NCI-H526 treated with DMSO at 0.1 percent for 48 hours (cell line): Measurements from ENCODE around the gene FOXO1.

Experiments used
- DNase-seq: peaks from one replicate; lab custom pipeline; 2025; lab: John Stamatoyannopoulos, UW

FOXO1 gene

DNA sequence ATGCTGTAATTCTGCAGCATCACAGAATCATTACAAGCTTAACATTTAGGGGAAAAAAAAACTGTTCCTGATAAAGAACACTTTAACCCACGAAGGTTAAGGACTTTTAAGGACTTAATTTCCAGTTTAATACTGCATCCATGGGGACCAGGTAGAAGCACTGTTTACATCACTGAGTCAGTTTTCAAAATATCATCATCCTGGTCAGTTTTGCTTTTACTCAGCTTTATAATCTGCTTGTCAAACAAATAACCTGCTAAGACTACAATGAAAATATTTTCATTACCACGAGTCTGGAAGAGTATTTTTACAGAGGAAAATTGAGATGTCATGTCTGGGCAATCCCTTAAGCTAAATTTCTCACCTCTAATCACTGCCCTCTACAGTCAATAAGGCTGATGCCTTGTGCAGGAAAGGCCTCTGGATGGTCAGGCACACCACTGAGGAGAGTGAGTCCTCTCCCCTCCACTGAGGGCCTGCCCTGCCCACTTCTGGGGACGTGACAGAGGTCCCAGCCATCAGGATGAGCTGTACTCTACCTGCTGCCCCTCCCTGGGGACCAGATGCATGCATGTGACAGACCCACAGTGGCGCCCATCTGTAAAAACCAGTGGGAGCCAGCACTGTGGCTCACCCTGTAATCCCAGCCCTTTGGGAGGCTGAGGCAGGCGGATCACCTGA lies 31.0 kb downstream of the FOXO1 start:
- no peak for DNase-seq

DNA sequence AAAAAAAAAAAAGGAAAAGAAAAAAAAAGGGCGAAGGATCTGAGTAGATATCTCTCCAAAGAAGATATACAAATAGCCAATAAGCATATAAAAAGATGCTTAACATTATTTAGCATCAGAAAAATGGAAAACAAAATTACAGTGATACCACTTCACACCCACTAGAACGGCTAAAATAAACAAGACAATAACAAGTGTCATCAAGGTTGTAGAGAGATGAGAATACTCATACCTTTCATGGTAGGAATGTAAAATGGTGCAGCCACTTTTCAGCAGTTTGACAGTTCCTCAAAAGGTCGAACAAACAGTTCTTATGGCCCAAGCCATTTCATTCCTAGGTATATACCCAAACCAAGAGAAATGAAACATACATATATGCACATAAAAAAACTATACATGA lies 33.5 kb downstream of the FOXO1 start:
- DNase-seq = no peak

DNA sequence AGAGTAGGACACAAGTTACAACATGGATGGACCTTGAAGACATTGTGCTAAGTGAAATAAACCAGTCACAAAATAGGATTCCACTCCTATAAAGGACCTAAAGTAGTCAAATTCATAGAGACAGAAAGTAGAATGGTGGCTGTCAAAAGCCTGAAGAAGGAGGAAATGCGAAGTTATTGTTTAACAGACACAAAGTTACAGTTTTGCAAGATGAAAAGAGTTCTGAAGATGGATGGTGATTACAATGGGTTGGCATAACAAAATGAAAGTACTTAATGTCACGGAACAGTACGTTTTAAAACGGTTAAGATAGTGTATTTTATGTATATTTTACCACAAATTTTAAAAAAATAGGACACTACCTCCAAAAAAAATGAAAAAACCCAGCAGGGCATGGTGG lies 34.8 kb downstream of the FOXO1 start:
- DNase-seq = no peak

DNA sequence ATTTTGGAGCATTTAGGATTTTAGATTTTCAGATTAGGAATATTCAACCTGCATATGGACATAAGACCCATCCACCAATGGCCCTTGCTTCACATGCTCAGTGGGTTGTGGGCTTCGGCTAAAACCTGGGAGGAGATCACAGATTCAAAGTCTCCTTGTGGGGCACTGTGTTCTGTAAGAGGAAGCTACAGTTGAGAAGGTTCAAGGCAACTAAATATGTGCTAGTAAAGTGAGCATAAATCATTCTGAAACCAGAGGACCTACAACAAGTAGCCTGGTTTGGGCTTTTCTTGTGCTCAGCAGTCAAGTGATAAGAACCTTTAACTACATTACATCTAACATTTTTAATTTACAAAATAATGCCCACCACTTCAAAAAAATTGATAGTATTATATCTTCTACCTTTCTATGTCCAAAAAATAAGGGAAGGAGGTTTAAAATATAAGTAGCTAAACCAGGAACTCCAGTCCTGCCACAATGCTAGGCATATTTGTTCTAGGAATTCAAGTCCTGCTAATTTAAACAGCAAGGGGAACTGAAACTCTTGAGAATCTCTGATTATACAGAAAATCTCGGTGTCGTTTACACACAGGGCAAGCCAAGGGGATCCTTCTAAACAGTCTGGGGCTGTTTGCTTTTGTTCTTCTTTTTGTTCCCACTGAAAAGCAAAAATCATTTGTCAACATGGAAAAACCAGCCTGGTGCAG lies 36.6 kb downstream of the FOXO1 start:
- DNase-seq = no peak

DNA sequence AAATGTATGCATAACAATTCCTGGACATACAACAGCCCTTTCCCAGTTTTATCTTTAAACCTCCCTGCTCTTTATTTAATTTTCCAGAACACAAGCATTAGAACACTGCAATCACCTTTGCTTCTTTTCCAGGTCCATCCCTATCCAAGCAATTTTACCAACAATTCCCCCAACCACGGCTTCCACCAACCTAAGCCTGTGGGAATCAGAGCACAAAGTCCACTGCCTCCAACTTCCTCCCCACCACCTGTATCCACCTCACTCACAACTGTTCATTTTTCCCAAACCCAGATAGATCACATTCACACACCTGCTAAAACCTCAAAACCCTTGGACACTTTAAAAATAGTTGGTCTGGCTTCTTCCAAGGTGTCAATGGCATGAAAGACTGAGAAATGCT lies 39.5 kb downstream of the FOXO1 start:
- no peak for DNase-seq

DNA sequence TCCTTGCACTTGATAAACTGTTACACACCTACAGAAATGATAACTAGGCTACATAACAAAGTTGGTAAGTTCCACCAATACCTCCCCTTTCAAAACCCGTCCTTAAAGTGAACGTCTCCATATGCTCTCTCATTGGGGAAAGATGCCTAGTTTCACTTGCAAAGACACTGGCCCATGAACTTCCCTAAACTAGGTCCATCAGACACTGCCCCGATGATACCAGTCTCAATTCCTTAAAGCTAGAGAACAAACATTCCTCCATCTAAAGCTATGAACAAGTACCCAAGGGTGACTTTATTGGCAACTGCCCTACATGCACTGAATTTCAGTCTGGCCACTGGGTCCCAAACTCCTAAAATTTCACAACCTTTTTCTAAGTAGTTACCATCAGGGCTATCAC lies 39.9 kb downstream of the FOXO1 start:
- DNase-seq = no peak

DNA sequence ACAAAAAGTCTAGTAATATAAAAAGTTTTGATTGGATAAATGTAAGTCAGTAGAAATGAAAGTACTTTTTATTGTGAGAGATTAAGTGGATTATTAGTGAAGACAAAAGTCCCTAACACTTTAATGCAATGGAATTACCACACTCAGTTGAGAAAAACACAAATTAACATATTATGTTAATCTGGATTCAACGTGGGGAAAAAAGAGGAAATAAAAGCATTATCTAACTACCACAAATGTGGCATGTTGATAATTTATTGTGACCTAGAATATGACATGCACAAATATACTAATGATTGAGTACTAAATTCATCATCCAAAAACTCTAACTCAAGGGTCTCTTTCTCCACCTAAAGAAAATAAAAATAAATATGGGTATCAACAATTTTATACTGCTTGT lies 41.5 kb downstream of the FOXO1 start:
- DNase-seq = no peak

DNA sequence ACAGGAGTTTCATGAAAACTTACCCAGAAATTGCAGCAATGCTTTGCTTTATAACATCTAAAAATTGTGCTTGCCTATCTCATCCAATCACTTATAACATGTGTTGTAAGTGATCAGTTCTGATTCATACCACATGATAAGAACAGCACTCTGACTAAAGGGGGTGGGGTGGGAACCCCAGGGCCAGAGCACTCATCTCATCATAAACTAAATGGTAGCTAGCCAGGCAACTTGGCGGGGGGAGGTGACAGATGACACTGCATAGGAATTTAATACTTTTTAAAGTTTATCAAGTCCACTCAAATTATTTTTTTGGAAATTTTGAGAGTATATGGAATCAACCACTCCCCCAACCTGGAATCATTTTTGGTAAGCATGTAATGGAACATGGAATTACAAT lies 42.1 kb downstream of the FOXO1 start:
- no peak for DNase-seq

DNA sequence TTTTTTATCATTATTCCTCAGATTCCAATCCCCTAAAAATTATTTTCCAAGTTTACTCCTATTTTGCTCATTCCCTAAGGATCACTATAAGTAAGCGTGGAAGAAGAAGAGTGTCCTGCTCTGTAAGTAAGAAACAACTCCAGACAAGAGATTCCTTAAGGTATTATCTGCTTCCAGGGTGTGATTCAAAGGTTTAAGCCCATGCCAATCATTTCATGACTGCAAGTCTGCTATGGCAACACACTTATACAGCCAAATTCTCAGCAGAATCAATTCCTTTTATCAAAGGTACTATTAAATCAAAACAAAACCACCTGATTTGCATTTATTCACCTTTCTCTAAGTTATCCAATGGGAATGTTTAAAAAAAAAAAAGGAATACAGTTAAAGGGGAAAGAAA lies 43.7 kb downstream of the FOXO1 start:
- DNase-seq = no peak

DNA sequence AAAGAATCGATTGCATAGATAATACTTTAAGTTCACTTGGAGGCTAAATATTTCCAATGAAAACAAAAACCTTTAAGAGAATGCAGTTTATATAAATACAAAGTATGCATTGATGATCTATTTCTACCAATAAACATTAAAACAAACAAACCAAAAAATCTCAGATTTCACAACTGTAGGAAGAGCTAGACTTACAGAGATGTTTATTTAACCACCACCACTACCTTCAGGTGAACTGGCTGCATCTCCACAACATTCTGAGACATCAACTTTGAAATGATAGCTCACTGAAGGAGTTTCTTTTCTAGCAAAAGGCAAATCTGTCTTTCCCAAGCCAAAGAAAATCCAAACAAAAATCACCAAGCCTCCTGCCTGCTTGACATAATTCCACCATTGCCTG lies 44.2 kb downstream of the FOXO1 start:
- no peak for DNase-seq

DNA sequence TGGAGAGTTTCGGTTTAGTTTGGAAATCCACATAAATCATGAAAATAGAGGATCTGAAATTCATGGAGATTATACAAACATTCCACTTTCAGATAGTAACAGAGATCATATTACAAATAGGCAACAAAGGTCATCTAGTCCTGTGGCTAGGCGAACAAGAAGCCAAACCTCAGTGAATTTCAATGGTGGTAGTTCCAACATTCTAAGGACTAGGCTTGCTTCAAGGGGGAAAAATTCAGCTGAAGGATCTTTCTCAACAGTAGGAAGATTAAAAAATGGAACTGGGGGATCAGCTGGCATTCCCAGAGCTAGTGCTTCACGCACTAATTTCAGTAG lies 47.0 kb downstream of the FOXO1 start:
- DNase-seq = no peak

DNA sequence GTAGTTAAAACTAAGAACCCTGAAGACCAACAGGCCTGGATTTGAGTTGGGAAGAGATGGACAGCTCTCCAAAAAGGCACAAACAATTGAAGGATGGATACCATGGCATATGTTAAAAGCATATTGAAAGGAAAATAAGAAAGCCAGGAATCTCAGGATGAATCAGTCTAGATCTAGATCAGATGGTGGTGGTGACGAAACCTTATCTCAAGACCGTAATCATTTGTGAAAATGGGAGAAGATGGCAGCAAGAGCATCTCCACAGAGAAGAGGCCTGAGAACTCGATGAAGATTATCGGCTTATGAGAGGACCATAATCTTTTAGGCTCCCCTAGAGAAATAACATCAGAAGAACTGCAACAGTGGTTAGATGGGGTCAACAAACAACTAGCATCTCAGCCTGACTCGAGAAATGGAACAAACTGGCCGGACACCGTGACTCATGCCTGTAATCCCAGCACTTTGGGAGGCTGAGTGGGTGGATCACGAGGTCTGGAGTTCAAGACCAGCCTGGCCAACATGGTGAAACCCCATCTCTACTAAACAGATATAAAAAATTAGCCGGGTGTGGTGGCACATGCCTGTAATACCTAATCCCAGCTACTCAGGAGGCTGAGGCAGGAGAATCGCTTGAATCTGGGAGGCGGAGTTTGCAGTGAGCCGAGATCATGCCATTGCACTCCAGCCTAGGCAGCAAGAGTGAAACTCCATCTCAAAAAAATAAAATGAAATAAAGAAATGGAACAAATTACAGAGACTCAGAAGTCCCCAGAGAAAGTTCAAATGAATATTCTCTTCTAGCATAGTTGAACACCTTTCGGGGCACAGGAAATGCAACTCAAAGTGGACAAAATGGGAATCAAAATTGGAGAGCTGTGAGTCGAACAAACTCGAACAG lies 47.6 kb downstream of the FOXO1 start:
- no peak for DNase-seq

DNA sequence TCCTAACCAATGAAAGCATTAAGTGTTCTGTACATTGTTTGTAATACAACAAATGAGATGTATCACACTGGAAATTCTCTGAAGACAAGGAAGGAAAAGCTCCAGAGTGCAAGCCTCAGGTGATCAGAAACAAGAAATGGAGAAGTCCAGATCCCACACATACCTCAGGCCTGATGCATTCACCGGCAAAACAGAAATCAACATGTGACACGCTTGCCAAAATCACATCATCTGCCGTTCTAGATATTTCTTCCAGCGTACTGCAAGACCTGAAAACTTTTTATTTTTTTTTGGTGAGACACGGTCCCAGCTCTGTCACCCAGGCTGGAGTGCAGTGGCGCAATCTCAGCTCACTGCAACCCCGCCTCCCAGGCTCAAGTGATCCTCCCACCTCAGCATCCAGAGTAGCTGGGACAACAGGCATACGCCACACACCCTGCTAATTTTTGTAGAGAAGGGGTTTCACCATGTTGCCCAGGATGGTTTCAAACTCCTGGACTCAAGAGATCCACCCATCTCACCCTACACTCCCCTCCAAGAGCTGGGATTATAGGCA lies 48.6 kb downstream of the FOXO1 start:
- DNase-seq = no peak

DNA sequence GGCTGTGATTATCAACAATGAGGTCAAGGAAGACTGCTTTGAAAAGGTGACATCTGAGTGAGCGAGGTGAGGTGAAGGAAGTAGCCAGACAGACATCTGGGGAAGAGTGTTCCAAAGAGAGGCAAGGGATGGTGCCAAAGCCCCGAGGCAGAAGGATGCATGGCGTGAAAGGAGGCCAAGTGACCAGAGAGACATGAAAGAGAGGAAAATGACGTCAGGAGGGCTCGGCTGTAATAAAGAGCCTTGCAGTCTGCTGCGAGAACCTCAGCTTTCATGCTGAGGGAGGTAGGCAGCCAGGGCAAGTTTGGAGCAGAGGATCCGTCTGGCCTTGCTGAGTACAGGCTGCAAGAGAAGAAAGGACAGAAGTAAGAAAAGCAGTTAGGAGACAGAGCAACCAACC lies 50.8 kb downstream of the FOXO1 start:
- no peak for DNase-seq

DNA sequence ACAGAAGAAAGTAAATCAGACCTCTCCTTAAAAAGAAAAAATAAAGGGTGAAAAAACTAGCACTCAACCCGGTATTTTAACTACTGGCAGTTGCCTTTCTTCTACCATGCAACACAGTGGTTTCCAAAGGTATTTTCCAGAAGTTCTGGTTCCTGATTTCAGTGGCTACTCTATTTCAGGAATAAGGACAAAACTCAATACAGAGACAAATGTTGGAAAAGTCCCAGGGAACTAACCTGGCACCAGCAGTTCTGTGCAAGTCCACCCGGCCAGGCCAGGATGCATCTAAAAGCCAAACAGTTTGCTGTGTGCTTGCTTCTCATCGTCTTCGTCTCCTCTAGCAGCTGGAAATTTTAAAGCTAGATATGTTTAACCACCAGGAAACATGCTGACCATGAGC lies 52.5 kb downstream of the FOXO1 start:
- DNase-seq = no peak

DNA sequence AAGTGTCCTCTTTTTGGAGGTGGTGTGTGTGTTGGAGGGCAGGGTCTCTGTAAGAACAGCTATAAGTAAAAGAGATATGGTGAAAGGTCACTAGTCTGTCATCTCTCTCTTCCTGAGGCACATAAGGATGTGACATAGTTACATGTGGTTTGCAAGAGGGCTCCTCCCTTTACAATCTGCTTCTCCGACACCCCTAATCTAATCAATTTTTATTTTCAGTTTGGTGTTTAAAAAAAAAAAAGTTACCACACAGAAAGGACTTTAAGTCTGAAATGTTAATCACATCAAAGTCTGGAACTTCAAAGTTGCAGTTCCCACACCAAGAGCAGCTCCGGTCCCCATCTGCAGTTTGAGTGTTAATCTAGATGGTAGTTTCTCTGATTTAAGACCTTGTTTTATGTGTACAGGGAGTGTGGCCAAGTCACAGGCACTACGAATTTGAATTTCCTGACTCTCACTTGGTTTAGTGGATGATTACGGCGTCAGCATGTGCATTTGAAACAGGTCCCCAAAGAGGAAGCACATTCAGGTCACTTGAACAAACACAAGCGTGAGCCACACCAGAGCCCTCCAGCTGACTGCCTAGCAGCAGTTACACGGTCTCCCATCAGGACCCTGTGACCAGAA lies 53.1 kb downstream of the FOXO1 start:
- DNase-seq = no peak

DNA sequence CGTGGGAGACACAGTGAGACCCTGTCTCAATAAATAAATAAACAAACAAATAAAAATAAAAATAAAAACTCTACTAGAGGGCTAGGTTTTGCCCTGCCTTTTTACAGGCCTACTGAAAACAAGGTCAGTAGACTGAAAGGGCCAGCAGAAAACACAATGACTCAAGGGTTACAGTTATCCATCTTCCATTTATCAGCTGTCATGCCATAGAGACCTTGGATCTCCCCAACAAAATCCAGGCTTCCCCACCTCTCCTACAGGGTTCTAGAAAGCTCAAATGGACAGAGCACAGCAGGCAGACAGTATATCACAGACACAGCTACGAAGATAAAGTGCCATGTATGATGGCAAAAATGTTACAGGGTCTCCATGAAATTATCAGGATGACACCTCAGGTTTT lies 54.4 kb downstream of the FOXO1 start:
- no peak for DNase-seq

DNA sequence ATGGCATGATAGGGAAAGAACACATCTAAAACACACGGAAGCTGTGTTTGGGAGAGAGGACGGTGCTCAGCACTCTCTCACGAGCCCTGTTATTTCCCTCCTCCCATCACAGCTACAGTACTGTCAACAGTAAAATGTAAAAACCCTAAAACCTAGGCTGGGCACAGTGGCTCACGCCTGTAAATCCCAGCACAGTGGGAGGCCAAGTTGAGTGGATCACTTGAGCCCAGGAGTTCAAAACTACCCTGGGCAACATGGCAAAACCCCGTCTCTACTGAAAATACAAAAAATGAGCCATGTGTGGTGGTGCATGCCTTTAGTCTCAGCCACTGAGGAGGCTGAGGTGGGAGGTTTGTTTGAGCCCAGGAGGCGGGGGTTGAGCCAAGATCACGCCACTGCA lies 54.8 kb downstream of the FOXO1 start:
- no peak for DNase-seq

DNA sequence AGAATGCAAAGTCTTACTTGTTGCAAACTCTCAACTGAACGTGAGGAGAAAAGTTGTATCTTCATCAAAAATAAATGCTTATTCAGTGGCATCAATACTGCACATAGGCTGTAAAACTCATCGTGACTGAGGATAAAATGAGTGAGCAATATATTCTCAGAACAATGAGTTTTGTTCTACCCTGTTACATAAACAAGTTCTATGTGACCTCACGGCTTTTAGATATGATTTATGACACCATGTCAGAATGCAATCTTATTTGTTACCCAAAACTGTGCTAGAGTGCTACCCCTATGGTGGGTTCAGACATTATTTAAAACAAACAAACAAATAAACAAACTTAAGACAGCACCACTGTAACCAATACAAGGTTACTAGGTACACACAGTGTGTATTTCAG lies 55.4 kb downstream of the FOXO1 start:
- no peak for DNase-seq

DNA sequence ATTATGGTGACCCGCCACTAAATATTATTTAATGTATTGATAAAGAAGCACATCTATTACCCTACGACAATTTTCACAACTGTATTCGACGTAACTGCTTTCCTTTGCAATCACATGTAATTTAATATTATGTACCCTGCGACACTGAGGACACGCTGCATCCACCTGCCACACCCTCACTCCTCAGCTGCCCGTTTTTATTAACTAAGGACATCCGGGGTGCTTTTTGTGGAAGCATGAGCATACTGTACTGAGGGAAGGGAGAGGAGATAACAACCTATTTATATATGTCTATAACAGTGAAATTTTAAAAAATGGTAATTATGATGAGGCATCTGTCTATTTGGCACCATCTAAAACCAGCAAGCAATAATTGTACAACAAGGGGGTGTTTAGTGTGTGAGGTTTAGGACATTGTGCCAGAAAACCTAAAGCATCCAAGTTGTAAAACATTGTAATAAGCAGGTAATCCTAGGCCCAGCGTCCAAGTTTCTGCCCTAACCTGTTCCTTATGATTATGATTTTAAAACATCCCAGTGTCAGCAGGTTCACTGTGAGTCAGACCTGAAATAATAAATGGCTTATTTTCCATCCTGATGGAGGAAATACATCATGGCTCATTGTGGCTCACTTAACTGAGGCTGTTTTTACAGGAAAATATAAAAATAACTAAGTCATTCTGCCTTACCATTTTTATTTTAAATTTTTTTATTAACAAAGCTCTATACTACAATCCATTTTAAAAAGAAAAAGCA lies 56.3 kb downstream of the FOXO1 start:
- no peak for DNase-seq

DNA sequence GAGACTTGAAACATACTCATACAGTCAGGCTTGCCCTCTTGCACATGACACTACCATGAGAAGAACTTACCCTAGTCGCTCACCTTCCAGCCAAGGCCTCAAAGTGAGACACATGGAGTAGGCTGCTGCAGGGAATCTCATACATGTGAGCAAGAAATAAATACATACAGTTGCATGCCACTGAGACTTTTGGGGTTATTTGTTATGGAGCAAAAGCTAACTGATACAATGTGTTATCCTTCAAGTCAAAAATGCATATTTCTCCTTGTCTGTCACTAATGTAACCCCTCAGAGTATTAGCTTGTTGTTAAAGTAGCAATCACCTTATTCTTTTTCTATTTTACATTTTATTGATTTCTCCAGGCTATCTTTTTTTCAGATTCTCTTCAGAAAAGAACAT lies 58.1 kb downstream of the FOXO1 start:
- DNase-seq = no peak

DNA sequence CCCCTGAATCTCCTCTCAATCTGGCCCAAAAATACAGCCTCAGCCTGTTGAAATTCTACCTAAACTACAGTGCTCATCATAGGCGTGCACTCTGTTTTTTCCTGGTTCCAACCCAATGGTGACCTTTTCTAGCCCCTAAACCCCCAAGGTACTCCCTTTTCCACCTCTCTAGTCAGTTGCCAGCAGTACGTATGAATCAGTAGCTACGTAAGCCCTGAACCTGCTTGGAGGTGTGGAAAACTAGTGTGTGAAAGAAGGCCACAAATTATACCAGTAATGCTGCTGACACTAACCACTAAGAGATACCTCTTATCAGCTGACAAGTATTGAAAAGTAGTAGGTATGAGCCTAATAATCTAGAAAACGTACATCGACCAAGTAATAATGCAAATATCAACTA lies 60.9 kb downstream of the FOXO1 start:
- no peak for DNase-seq
